Transverse colon (tissue), 4 donors: ENCODE data around the gene PPP1R14C. TPM values are rescaled to one million over a fixed set of nuclear protein-coding genes. Genes with fewer than 3 reads are reported as not detected.
A peak's percentile ranks its signal among the peaks of the same experiment; 100 is the strongest.

ENCODE experiments used
- DNase-seq: peaks from one replicate; pipeline ENCODE4 v3.0.0-alpha.2; 2019
- H3K27ac ChIP-seq, 4 donors: fragments of 200-600 bp; sonication (generic); 2 replicates each; pipeline ENCODE4 v1.5.1; 2016 to 2018; ENCODE audit warnings: inconsistent platforms in 4 of 4
- H3K27me3 ChIP-seq: fragments of 200-600 bp; sonication (generic); 2 replicates; pipeline ENCODE4 v1.5.1; 2017; ENCODE audit warnings: inconsistent platforms
- H3K36me3 ChIP-seq, 4 donors: fragments of 200-600 bp; sonication (generic); 2 replicates each; pipeline ENCODE4 v1.5.1; 2017 to 2019; ENCODE audit warnings: inconsistent platforms in 4 of 4
- H3K4me1 ChIP-seq, 4 donors: fragments of 200-600 bp; sonication (generic); 2 replicates each; pipeline ENCODE4 v1.5.1; 2017 to 2020; ENCODE audit warnings: inconsistent platforms in 4 of 4
- H3K4me3 ChIP-seq, 4 donors: fragments of 200-600 bp; sonication (generic); 1 replicate in 1 of 4; 2 replicates in 3 of 4; pipeline versions ENCODE4 v1.5.1 to v1.6.1; 2017 to 2019; ENCODE audit warnings: inconsistent platforms in 4 of 4
- H3K9me3 ChIP-seq, 2 donors: fragments of 200-600 bp; sonication (generic); 2 replicates each; pipeline ENCODE4 v1.5.1; 2017 to 2019; ENCODE audit warnings: inconsistent platforms in 2 of 2
- CTCF ChIP-seq, 5 experiments: fragments of 200-600 bp in 3 of 5; fragments of 450-650 bp in 2 of 5; sonication (generic) in 3 of 5; IDR thresholded peaks; 1 replicate in 2 of 5; 2 replicates in 3 of 5; pipeline ENCODE4 v1.5.1; 2016 to 2017; ENCODE audit warnings: antibody characterized with exemption in 5 of 5, inconsistent platforms in 3 of 5, mild to moderate bottlenecking in 2 of 5, moderate library complexity in 1 of 5
- EP300 ChIP-seq: sonication (generic); formaldehyde crosslinking; IDR thresholded peaks from one replicate; pipeline ENCODE4 v1.6.1; 2017; ENCODE audit warnings: antibody characterized with exemption, low read depth
- POLR2A ChIP-seq: fragments of 450-650 bp; IDR thresholded peaks from one replicate; pipeline ENCODE4 v1.6.1; 2016; ENCODE audit warnings: antibody characterized with exemption, mild to moderate bottlenecking, moderate library complexity
- POLR2AphosphoS5 ChIP-seq, 3 donors: sonication (generic); formaldehyde crosslinking; IDR thresholded peaks; one replicate each; pipeline ENCODE4 v1.6.1; 2016; ENCODE audit warnings: antibody characterized with exemption in 3 of 3
- WGBS, 2 donors: methylation state at CpG; one replicate each; pipeline ENCODE4 v1.1.5; 2018; ENCODE audit warnings: low coverage in 1 of 2; 5-methylcytosine and 5-hydroxymethylcytosine counted together
- in situ Hi-C, 4 donors: fragments of 200-750 bp; cut with MboI; loops; one replicate each; pipeline versions ENCODE4 v1.15.0 to v1.15.1; 2017; ENCODE audit warnings: low sequenced_read_pairs in 3 of 4, low pct_ligation_motif_present in 1 of 4, low pct_unique_long_range_greater_than_20kb in 1 of 4
- intact Hi-C: fragments of 100-400 bp; cut with DNase I; formaldehyde crosslinking; loops from one replicate; pipeline ENCODE4 v1.15.1; 2023; ENCODE audit warnings: low total_unique reads
- total RNA-seq, 4 donors: library from RNA; depleted of rRNA; stranded (reverse); fragments of >200 nt; gene quantifications; one replicate each; pipeline ENCODE4 v1.1.0, GENCODE V29; 2016

The PPP1R14C gene
- total RNA-seq, 4 donors from 2014 or later = 1.2 to 64.5 (median 38.8) TPM

- Histone ChIP-seq H3K36me3 (no peaks in the 10 kb centered on the region), H3K27ac (peak overlapping the region; percentile 60 to 79 (median 64))
- in situ Hi-C loops = no loop called here
These were observed 10.3 kb downstream of the PPP1R14C start for GRCh38 chr6:150152891-150153876.

GRCh38 chr6:150153905-150154492 is 11.2 kb downstream of the PPP1R14C start:
- peak overlapping the region; percentile 60 to 79 (median 64) for H3K27ac ChIP-seq
- WGBS, 2 donors = 53 to 56% methylated on average over 2 to 6 of the region's 6 CpGs

More at GRCh38 chr6:150152891-150153876, 10.3 kb downstream of the PPP1R14C start:
- intact Hi-C loops = no loop called here
- Histone ChIP-seq H3K4me3 (no peak overlapping the region), H3K9me3 (no peaks in the 10 kb centered on the region), H3K27me3 (peaks cover 24% of the 10 kb centered on the region), H3K4me1 (peaks cover 0 to 24% (median 11%) of the 10 kb centered on the region in 4 donors)
- 38 to 41% methylated on average over 5 to 9 of the region's 9 CpGs for WGBS, 2 donors
- TF ChIP-seq POLR2AphosphoS5 (IDR thresholded peaks at IDR 0.05) (no peak), CTCF (IDR thresholded peaks at IDR 0.05) (no peak), EP300 (no peak), POLR2A (no peak)
- no peak for DNase-seq

GRCh38 chr6:150156460-150156859 is 13.6 kb downstream of the PPP1R14C start:
- intact Hi-C loops (no loop called here), in situ Hi-C loops (no loop called here)
- no peak overlapping the region for H3K4me3 ChIP-seq
- no peaks in the 10 kb centered on the region for H3K9me3 ChIP-seq
- no peak for DNase-seq
- H3K36me3 ChIP-seq = no peaks in the 10 kb centered on the region
- TF ChIP-seq EP300 (no peak), CTCF (IDR thresholded peaks at IDR 0.05) (no peak), POLR2A (no peak), POLR2AphosphoS5 (IDR thresholded peaks at IDR 0.05) (no peak)
- WGBS, 2 donors = 91 to 95% methylated on average over 3 of the region's 3 CpGs
- no peak overlapping the region for H3K27ac ChIP-seq
- peaks cover 0 to 24% (median 11%) of the 10 kb centered on the region in 4 donors for H3K4me1 ChIP-seq
- peaks cover 9% of the 10 kb centered on the region for H3K27me3 ChIP-seq

More at GRCh38 chr6:150153905-150154492, 11.2 kb downstream of the PPP1R14C start:
- intact Hi-C loops = no loop called here
- Histone ChIP-seq H3K27me3 (peaks cover 25% of the 10 kb centered on the region), H3K4me3 (no peak overlapping the region), H3K36me3 (no peaks in the 10 kb centered on the region), H3K9me3 (no peaks in the 10 kb centered on the region), H3K4me1 (peaks cover 0 to 24% (median 11%) of the 10 kb centered on the region in 4 donors)
- DNase-seq = no peak
- TF ChIP-seq EP300 (no peak), POLR2A (no peak), POLR2AphosphoS5 (IDR thresholded peaks at IDR 0.05) (no peak)
- in situ Hi-C loops = no loop called here

- no peak for DNase-seq
- no peak overlapping the region for H3K27ac ChIP-seq
- H3K27me3 ChIP-seq = peaks cover 8% of the 10 kb centered on the region
- TF ChIP-seq EP300 (no peak), POLR2AphosphoS5 (IDR thresholded peaks at IDR 0.05) (no peak), CTCF (IDR thresholded peaks at IDR 0.05) (no peak), POLR2A (no peak)
- H3K4me3 ChIP-seq = no peak overlapping the region
- peaks cover 0 to 24% (median 11%) of the 10 kb centered on the region in 4 donors for H3K4me1 ChIP-seq
- no peaks in the 10 kb centered on the region for H3K36me3 ChIP-seq
- intact Hi-C loops = no loop called here
- H3K9me3 ChIP-seq = no peaks in the 10 kb centered on the region
- in situ Hi-C loops = no loop called here
- 66 to 86% methylated on average over 1 of the region's 1 CpG for WGBS, 2 donors
These were observed 14.2 kb downstream of the PPP1R14C start for GRCh38 chr6:150157081-150157480.
